Glomerular visceral epithelial cell (primary cell): ENCODE measurements around the gene CGNL1.

Experiments
- DNase-seq: peaks from one replicate; pipeline ENCODE4 v3.0.0-alpha.2; 2016; ENCODE audit errors: extremely low spot score

Gene CGNL1

GRCh38 chr15:57423599-57424140 lies 47.4 kb downstream of the CGNL1 start:
- DNase-seq: no peak

- no peak for DNase-seq
Measured at GRCh38 chr15:57424628-57425405, 48.5 kb downstream of the CGNL1 start.

DNA sequence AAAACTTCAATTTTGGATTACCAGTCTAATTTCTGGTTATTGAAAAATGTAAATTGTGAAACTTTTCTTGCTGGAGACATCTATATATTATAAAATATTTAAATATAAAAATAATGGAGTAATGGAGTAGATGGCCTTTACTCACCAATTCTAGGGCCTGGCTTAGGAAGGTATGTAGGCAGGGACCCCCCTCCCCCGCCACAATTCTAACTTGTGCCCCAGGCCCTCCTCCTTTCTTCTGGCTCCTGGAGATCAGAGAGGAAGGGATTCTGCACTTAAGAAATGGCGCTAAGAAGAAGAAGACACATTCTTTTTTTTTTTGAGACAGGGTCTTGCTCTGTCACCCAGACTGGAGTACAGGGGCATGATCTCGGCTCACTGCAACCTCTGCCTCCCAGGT lies 49.5 kb downstream of the CGNL1 start:
- DNase-seq: no peak

- DNase-seq: peak; percentile 54
Measured at GRCh38 chr15:57427367-57427821, 51.1 kb downstream of the CGNL1 start.

DNA sequence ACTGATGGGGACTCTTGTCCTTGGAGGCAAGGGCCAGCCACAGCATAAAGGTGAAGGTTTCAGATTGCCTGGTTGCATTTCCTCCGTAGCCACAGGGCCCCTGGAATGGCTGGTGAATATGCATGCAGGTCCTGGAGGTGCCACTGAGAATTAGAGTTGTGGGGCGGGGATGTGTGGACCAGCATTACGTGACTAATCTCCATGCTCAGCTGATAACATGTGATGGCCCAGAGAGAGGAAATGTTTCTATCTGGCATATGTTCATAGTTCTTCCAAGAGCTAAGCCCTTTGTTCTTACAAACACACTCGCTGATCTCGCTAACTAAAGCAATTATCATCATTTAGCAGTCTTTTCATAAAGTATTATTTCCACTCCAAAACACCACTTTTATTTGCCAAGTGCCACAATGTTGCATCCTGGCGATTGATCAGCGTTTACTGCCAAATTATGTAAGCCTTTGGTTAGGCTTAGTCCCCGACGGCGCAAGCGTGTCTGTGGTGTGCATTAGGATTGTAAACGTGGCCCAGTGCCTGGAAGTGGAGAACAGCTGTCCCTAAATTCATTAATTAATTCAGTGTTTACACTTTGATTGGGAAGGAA lies 55.9 kb downstream of the CGNL1 start:
- no peak for DNase-seq

DNA sequence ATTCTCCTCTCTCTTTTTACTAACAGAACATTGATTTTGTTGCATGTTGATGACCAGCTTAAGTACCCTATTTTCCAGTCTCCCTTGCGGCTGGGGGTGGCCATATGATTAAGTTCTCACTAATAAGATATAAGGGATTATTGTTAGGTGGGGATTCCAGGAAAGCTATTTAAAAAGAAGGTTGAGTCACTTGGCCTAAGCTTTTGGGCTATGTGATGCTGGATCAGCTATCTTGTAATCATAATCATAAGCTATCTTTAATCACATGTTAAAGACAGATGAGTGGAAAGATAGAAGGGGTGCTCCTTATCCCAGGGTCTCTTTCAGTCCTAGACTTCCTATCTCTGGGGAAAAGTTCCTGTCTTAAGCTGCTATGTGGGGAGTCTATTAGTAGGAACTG lies 59.9 kb downstream of the CGNL1 start:
- no peak for DNase-seq

DNA sequence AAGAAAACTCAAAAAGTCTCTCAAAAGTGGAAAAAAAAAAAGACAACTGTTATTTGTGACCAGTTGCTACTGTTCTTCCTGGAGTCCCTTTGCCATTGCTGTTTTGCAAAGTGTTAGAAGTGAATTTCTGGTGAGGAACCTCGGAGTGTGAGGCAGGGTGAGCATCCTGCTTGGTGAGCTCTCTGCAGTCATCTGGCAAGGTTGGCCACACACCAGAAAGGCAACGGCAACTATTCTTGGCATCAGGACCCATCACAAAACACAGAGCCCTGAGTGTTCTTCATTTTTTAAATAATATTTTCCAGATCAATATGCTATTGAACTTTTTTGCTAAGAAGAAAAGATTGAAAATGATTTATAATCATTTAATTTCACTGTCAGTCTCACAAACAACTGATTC lies 60.7 kb downstream of the CGNL1 start:
- DNase-seq: no peak

- no peak for DNase-seq
Measured at GRCh38 chr15:57437564-57437963, 61.3 kb downstream of the CGNL1 start.

DNA sequence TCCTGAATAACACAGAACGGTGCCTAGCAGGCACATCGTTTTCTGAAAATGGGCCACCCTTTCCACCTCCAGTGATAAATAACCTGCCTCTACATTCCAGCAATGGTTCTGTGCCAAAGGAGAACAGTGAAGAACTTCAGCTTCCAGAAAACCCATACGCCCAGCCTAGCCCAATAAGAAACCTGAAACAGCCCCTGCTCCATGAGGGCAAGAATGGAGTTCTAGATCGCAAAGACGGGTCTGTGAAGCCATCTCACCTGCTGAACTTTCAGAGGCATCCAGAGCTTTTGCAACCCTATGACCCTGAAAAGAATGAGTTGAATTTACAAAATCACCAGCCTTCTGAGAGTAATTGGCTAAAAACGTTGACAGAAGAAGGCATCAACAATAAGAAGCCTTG lies 61.9 kb downstream of the CGNL1 start:
- no peak for DNase-seq

- no peak for DNase-seq
Measured at GRCh38 chr15:57439128-57440027, 63.1 kb downstream of the CGNL1 start.

GRCh38 chr15:57440167-57440566 lies 63.9 kb downstream of the CGNL1 start:
- DNase-seq: no peak

GRCh38 chr15:57440799-57441198 lies 64.5 kb downstream of the CGNL1 start:
- peak; percentile 80 for DNase-seq

- no peak for DNase-seq
Measured at GRCh38 chr15:57442335-57442734, 66.0 kb downstream of the CGNL1 start.

DNA sequence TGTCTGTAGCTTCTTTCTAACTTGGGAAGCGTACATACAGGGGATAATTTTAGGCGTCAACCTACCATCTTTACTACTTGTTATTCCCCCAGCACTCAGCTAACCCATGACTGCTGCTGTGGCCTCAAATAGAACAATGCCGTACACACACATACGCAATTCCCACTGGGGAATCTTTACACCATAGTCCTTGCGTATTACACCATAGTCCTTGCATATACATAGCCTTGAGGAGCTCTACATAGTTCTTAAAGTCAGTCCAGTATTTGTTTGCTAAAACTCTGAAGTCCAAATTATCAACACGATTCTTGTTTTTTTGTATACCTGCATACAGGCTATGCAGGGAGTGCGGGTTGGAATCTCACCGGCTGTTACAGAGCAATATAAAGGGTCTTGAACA lies 67.2 kb downstream of the CGNL1 start:
- DNase-seq: no peak

- DNase-seq: no peak
Measured at GRCh38 chr15:57444877-57445513, 68.7 kb downstream of the CGNL1 start.

GRCh38 chr15:57445872-57446271 lies 69.6 kb downstream of the CGNL1 start:
- DNase-seq: no peak

DNA sequence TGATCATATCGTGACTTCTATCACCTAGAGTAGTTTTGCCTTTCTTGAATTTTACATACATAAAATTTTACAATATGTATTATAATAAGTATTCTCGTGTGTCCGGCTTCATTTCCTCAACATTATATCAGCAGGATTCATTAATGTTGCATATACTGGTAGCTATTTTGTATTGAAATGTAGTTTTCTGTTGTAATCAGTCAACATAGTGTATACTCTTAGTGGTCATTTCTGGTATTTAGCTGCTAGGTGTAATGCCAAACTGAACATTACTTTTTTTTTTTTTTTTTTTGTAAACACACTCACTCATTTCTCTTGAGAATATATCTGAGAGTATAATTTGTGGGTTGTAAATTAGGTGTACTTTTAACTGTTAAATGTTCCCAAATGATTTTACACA lies 70.1 kb downstream of the CGNL1 start:
- no peak for DNase-seq

GRCh38 chr15:57451555-57451954 lies 75.2 kb downstream of the CGNL1 start:
- DNase-seq: no peak

- DNase-seq: no peak
Measured at GRCh38 chr15:57452090-57452754, 75.9 kb downstream of the CGNL1 start.

DNA sequence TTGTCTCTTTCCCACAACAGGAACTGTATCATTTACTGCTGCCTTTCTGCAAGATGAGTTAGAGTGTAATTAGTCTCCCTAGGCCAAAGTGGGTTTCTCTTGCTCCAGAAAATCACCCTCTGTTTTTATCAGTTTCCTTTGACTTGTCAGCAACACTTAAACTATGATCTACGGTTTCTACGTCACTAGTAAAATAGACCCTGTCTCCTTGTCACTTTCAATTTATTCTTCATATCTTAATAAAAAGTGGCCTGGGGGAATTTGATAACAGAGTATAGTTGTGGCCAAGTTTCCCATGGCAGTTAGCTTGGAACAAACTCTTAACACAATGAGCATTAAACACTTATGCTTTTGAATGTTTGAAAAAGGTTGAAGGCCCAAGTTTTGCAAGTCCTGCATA lies 79.6 kb downstream of the CGNL1 start:
- DNase-seq: no peak

DNA sequence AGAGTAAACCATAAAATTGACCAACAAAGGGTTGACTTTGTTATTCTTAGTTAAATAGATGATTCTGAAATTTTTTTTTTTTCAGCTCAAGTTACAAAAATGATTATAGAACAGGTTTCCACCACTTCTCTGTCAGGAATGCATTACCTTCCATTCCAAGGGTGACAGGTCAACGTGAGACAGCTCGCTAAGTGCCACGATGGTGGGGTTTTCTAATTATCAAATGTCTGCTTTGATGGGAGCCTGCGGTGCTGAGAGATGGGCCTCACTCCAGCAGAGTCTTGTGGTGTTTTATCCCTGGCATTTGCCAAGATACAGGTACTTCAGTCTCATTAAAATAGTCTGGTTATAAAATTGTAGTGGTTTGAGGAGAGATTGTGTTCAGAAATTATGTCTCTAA lies 80.3 kb downstream of the CGNL1 start:
- no peak for DNase-seq
